A549 (cell line): Measurements from ENCODE around the gene NUDT2. TPM values are rescaled to one million over a fixed set of nuclear protein-coding genes. Genes with fewer than 3 reads are reported as not detected.

ENCODE experiments used
- ATAC-seq, 2 experiments: fragments of 200-7000 bp in 1 of 2; fragments of >200 bp in 1 of 2; cut with Nextera tagmentation in 1 of 2; cut with Tn5 transposase in 1 of 2; 3 replicates each; pipeline versions ENCODE4 v1.8.0 to v1.9.1; 2018 to 2020; ENCODE audit warnings: mild to moderate bottlenecking in 1 of 2, moderate library complexity in 1 of 2
- CTCF ChIA-PET: fragments of 300-600 bp; sonication (Branson Sonifier 250); formaldehyde crosslinking; extraction: SDS; loops from one replicate; lab custom pipeline; 2021; ENCODE audit warnings: antibody characterized with exemption, inconsistent platforms; lab: Yijun Ruan, JAX
- POLR2A ChIA-PET: fragments of 350-600 bp; formaldehyde crosslinking; extraction: SDS; loops from one replicate; lab custom pipeline; 2021; ENCODE audit warnings: antibody characterized with exemption, inconsistent platforms; lab: Yijun Ruan, JAX
- DNase-seq, 2 experiments: peaks; one replicate each; pipeline versions ENCODE4 v3.0.0 to v3.0.0-alpha.2; 2011 to 2016; ENCODE audit warnings: low read depth in 1 of 2, low spot score in 1 of 2
- FAIRE-seq: peaks from 2 replicates; lab custom pipeline; 2011; peaks lifted over from hg19 to GRCh38; lab: Jason Lieb, UNC
- H3K27ac ChIP-seq, 2 experiments: fragments of >200 bp; sonication (Bioruptor Twin); formaldehyde crosslinking; 3 replicates each; pipeline ENCODE4 v1.5.1; 2016 to 2017
- H3K4me1 ChIP-seq: fragments of >200 bp; sonication (Bioruptor Twin); formaldehyde crosslinking; 3 replicates; pipeline ENCODE4 v1.6.1; 2016
- H3K4me2 ChIP-seq: fragments of >200 bp; sonication (Bioruptor Twin); formaldehyde crosslinking; 3 replicates; pipeline ENCODE4 v1.6.1; 2016
- H3K4me3 ChIP-seq: fragments of >200 bp; sonication (Bioruptor Twin); formaldehyde crosslinking; 3 replicates; pipeline ENCODE4 v1.5.1; 2016
- H3K9me3 ChIP-seq: fragments of >200 bp; sonication (Bioruptor Twin); formaldehyde crosslinking; 3 replicates; pipeline ENCODE4 v1.6.1; 2016
- CHD2 ChIP-seq: fragments of 150-350 bp; IDR thresholded peaks from 2 replicates; pipeline ENCODE4 v1.6.1; 2014; ENCODE audit warnings: low read length; ENCODE audit not compliant: partially characterized antibody
- CTCF ChIP-seq: fragments of >200 bp; sonication (Bioruptor Twin); formaldehyde crosslinking; IDR thresholded peaks from 3 replicates; pipeline ENCODE4 v1.5.1; 2016
- EHMT2 ChIP-seq: fragments of 200-600 bp; sonication (generic); IDR thresholded peaks from 2 replicates; pipeline ENCODE4 v1.6.1; 2016; ENCODE audit warnings: antibody characterized with exemption, low read depth, mild to moderate bottlenecking, moderate library complexity
- FOSL2 ChIP-seq, 2 experiments: fragments of 450-650 bp in 1 of 2; fragments of >200 bp in 1 of 2; sonication (Bioruptor Twin) in 1 of 2; formaldehyde crosslinking; IDR thresholded peaks; 2 replicates each; pipeline versions ENCODE4 v1.5.0 to v1.6.1; 2016 to 2020; ENCODE audit warnings: mild to moderate bottlenecking in 1 of 2, moderate library complexity in 1 of 2
- HES2 ChIP-seq: fragments of >200 bp; sonication (Bioruptor Twin); formaldehyde crosslinking; IDR thresholded peaks from 2 replicates; pipeline ENCODE4 v1.6.1; 2016
- JUN ChIP-seq, 2 experiments: fragments of >200 bp; sonication (Bioruptor Twin); formaldehyde crosslinking; IDR thresholded peaks; 2 replicates in 1 of 2; 3 replicates in 1 of 2; pipeline ENCODE4 v1.6.1; 2016 to 2017
- MAFK ChIP-seq: fragments of 450-650 bp; IDR thresholded peaks from 2 replicates; pipeline ENCODE4 v1.6.1; 2014; ENCODE audit not compliant: partially characterized antibody
- MAZ ChIP-seq: fragments of 150-350 bp; IDR thresholded peaks from 2 replicates; pipeline ENCODE4 v1.6.1; 2014; ENCODE audit warnings: antibody characterized with exemption, low read depth, low read length, borderline replicate concordance
- NFE2L2 ChIP-seq: fragments of 150-350 bp; conservative IDR thresholded peaks from 2 replicates; pipeline ENCODE4 v1.6.1; 2014; ENCODE audit warnings: low read length
- PBX3 ChIP-seq: IDR thresholded peaks from 2 replicates; pipeline ENCODE4 v1.6.1; 2012
- PHF8 ChIP-seq: fragments of 200-600 bp; sonication (generic); IDR thresholded peaks from 2 replicates; pipeline ENCODE4 v1.6.1; 2016; ENCODE audit warnings: low read depth, mild to moderate bottlenecking, antibody characterized with exemption, moderate library complexity, borderline replicate concordance
- POLR2A ChIP-seq: IDR thresholded peaks from 2 replicates; pipeline ENCODE4 v1.6.1; 2012; ENCODE audit warnings: mild to moderate bottlenecking, low read length
- REST ChIP-seq: fragments of 200-600 bp; sonication (generic); IDR thresholded peaks from 2 replicates; pipeline ENCODE4 v1.6.1; 2016; ENCODE audit warnings: antibody characterized with exemption, mild to moderate bottlenecking, moderate library complexity
- SREBF2 ChIP-seq: fragments of 450-650 bp; IDR thresholded peaks from 2 replicates; pipeline ENCODE4 v1.6.1; 2014; ENCODE audit warnings: mild to moderate bottlenecking, moderate library complexity
- TP53 ChIP-seq: fragments of 250-450 bp; sonication (Bioruptor Pico); IDR thresholded peaks from 2 replicates; pipeline ENCODE4 v1.5.0; 2021; ENCODE audit warnings: mild to moderate bottlenecking, moderate library complexity
- ZFP36 ChIP-seq: fragments of 450-650 bp; IDR thresholded peaks from 2 replicates; pipeline ENCODE4 v1.6.1; 2014; ENCODE audit warnings: borderline replicate concordance; ENCODE audit not compliant: partially characterized antibody
- ZNF302 ChIP-seq: fragments of 250-450 bp; sonication (Bioruptor Pico); IDR thresholded peaks from 2 replicates; pipeline ENCODE4 v1.9.0; 2021; ENCODE audit warnings: inconsistent platforms, mild to moderate bottlenecking, moderate library complexity
- ZSCAN20 ChIP-seq: fragments of 250-450 bp; sonication (Bioruptor Pico); IDR thresholded peaks from 2 replicates; pipeline ENCODE4 v1.8.0; 2022; ENCODE audit warnings: mild to moderate bottlenecking, moderate library complexity
- WGBS: methylation state at CpG from one replicate; pipeline ENCODE4 v1.1.6; 2017; ENCODE audit errors: missing lambda C conversion rate; 5-methylcytosine and 5-hydroxymethylcytosine counted together
- polyA plus RNA-seq, 4 experiments: library from polyadenylated mRNA; depleted of rRNA in 3 of 4; stranded (reverse); fragments of >200 nt; fragmentation: RNase III in 1 of 4; extraction: RNeasy Plus Mini Kit Qiagen cat#74134 plus additional on column Dnase treatment in 1 of 4; gene quantifications; 2 replicates in 3 of 4; 3 replicates in 1 of 4; pipeline ENCODE4 v1.2.3, GENCODE V29; 2011 to 2017
- TF ChIP-seq, protein P1 (sequence below): fragments of 250-450 bp; sonication (Bioruptor Pico); IDR thresholded peaks from 2 replicates; pipeline ENCODE4 v1.5.0; 2021; ENCODE audit warnings: mild to moderate bottlenecking, moderate library complexity, borderline replicate concordance
- TF ChIP-seq, protein P2 (sequence below): fragments of 150-350 bp; IDR thresholded peaks from 2 replicates; pipeline ENCODE4 v1.6.1; 2014; ENCODE audit warnings: low read depth, mild to moderate bottlenecking, low read length

Gene NUDT2
- polyA plus RNA-seq, 2 of the 4 experiments (the other 2 are of a cell fraction), result 25.5 to 26.4 TPM

DNA sequence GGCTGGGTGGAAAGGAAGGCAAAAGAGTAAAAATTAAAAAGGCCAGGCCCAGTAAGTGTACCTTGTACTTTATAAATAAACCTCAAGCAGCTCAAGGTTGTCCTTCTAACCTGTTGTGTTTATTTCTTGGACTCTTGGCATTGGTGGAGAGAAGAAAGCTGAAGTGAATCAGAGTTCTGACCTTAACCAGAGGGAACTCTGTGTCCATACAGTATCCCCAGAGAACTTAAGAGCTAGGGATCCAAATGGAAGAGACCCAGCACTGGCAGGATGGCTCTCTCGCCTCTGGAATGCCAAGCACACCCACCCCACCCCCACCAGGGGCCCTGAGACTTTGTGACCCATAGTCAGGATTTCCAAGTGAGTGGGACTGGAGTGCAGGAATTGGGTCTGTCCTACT, 14.2 kb downstream of the NUDT2 start:
- ATAC-seq, result no peak
- POLR2A ChIA-PET, result no interaction called here

DNA sequence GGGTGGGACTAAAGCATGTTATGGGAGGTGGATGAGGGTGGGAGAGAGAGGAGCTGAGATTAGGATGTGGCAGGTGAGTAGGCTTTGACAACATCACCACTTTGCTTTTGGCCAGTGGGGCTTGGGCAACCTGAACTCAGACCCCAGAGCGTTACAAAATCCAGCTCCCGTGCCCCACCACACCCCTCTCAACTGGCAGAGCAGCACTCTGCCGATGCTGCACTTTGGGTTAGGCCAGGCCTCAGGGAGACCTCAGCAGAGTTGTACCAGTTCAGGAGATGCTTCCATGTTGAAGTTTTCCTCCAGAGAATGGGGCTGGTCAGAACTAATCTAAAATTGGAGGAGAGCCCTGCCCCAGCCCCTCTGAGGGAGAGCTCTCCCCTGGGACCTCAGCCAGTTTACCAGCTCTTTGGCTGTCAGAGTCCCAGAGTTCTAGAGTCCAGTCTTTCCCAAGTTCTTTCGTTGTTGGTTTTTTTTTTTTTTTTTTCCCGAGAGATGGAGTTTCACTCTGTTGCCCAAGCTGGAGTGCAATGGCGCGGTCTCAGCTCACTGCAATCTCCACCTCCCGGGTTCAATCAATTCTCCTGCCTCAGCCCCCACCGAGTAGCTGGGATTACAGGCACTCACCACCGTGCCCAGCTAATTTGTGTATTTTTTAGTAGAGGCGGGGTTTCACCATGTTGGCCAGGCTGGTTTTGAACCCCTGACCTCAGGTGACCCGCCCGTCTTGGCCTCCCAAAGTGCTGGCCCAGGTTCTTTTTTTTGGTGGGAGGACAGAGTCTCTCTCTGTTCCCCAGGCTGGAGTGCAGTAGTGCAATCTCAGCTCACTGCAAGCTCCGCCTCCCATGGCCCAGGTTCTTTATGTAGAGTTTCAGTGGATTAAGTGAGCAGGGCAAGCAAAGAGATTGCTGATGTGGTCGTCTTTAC, 17.8 kb downstream of the NUDT2 start:
- Histone ChIP-seq H3K9me3 (no peaks in the 10 kb centered on the region), H3K4me2 (no peak overlapping the region), H3K27ac (no peak overlapping the region), H3K4me1 (no peaks in the 10 kb centered on the region), H3K4me3 (no peak overlapping the region)
- ChIA-PET CTCF (interaction anchor here (1.1 to 23.6 kb wide), 6 partner anchors 9 to 256 kb away, joined by 3 to 417 read pairs (median 12); partner anchors contain the start of gene MYORG), POLR2A (no interaction called here)
- ATAC-seq (no peak), DNase-seq (no peak), FAIRE-seq (no peak)
- 88% methylated on average over 15 of the region's 15 CpGs for WGBS
- no peak for TF ChIP-seq SREBF2
- TF ChIP-seq PBX3, result no peak
- TF ChIP-seq TP53 (CRISPR knock-in tag), result no peak
- no peak for TF ChIP-seq CTCF
- no peak for TF ChIP-seq REST
- TF ChIP-seq MAFK, result no peak
- no peak for TF ChIP-seq ZNF302
- TF ChIP-seq CHD2, result no peak
- no peak for TF ChIP-seq MAZ

More for the DNA sequence above, 14.2 kb downstream of the NUDT2 start:
- FAIRE-seq, result no peak
- Histone ChIP-seq H3K9me3 (no peaks in the 10 kb centered on the region), H3K4me3 (no peak overlapping the region), H3K4me2 (no peak overlapping the region), H3K27ac (no peak overlapping the region), H3K4me1 (no peaks in the 10 kb centered on the region)
- TF ChIP-seq PHF8 (no peak), ZFP36 (no peak), HES2 (no peak), ZSCAN20 (no peak), POLR2A (no peak), SREBF2 (no peak), NFE2L2 (no peak), FOSL2 (IDR thresholded peaks at IDR 0.05) (no peak), FOSL2 (CRISPR knock-in tag; IDR thresholded peaks at IDR 0.05) (no peak), EHMT2 (no peak), JUN (IDR thresholded peaks at IDR 0.05) (no peak), CTCF (no peak)
- TF ChIP-seq, protein P1, sequence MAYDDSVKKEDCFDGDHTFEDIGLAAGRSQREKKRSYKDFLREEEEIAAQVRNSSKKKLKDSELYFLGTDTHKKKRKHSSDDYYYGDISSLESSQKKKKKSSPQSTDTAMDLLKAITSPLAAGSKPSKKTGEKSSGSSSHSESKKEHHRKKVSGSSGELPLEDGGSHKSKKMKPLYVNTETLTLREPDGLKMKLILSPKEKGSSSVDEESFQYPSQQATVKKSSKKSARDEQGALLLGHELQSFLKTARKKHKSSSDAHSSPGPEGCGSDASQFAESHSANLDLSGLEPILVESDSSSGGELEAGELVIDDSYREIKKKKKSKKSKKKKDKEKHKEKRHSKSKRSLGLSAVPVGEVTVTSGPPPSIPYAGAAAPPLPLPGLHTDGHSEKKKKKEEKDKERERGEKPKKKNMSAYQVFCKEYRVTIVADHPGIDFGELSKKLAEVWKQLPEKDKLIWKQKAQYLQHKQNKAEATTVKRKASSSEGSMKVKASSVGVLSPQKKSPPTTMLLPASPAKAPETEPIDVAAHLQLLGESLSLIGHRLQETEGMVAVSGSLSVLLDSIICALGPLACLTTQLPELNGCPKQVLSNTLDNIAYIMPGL, result no peak
- TF ChIP-seq, protein P2, sequence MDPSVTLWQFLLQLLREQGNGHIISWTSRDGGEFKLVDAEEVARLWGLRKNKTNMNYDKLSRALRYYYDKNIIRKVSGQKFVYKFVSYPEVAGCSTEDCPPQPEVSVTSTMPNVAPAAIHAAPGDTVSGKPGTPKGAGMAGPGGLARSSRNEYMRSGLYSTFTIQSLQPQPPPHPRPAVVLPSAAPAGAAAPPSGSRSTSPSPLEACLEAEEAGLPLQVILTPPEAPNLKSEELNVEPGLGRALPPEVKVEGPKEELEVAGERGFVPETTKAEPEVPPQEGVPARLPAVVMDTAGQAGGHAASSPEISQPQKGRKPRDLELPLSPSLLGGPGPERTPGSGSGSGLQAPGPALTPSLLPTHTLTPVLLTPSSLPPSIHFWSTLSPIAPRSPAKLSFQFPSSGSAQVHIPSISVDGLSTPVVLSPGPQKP, result no peak
- CTCF ChIA-PET, result interaction anchor here (1.0 to 23.6 kb wide), 5 partner anchors 11 to 260 kb away, joined by 3 to 417 read pairs (median 6); partner anchors contain the start of gene MYORG
- DNase-seq, result no peak
- WGBS, result 100% methylated on average over 1 of the region's 1 CpG
